GDM1 (cell line): Measurements from ENCODE around the gene KCP.
A peak's percentile ranks its signal among the peaks of the same experiment; 100 is the strongest.

Experiments used
- DNase-seq: peaks from one replicate; lab custom pipeline; 2025; lab: John Stamatoyannopoulos, UW

The KCP gene

GRCh38 chr7:128906766-128907559, 3.5 kb downstream of the KCP start:
- DNase-seq = no peak

DNA sequence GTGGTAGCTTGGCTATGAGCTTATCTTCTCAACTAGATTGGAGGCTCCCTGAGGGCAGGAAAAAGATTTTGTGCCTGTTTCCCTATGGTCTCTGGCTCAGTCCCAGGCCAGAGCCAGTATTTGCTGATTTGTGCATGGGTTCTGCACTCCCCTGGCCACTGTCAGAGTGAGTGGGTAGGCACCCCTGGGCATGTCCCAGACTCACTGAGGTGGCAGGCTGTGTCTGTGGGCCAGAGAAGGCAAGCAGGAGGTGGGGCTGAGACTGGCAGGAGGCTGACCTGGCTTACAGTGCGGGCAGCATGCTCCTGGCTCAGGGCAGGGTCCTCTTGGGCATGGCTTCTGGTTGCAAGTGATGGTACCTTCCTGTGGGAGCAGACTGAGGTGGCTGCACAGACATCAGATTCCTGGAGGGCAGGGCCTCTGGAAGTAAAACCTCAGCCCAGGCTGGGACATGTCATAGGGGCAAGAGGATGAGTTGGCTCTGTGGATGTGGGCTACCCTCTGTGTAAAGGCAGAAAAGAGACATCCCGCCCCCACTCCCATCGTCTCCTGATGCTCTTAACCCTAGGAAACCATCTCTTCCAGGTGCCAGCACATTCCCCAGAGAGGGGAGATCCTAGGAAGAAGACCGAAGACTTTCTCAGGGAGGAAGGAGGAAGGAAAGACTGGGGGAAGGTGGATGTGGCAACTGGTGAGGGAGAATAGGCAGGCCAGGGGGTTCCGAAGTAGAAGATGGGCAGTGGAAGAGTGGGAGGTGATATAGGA, 4.3 kb downstream of the KCP start:
- no peak for DNase-seq

DNA sequence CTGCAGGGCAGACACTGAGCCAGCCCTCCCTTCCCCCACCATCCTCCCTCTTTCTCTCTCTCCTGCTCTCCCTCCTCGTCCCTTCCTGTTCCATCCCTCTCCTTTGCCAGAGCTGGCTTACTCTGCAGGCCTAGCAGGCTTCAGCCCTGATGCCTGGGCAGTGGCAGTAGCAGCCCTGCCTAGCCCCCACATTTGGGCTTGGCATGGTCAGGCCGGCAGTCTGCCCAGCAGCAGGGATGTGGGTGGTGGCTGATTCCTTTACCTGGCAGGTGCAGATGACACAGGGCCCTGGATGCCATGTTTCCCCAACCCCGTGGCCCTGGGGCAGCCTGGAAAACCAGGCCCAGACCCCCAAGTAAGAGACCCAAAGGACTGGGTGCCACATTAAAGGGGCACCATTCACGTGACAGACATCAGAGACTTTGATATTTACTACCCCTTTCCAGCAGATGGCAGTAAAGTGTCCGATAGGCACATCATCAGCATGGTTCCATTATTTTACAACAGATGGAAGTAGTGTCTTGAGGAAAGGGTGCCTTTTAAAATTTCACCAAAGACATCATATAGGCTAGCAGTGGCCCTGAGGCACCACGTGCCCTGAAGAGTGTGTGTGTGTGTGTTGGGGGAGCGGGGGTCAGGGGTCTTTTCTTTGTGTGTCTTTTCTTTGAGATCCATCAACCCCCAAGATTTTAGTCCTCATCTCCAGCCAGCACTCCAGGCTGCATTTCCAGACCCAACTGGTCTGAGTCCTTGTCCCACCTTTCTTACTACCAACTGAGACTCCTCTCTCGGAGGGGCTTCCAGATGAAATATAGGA, 5.9 kb downstream of the KCP start:
- peak; percentile 50 for DNase-seq

- no peak for DNase-seq
Measured at GRCh38 chr7:128903621-128904361, 6.7 kb downstream of the KCP start.

DNA sequence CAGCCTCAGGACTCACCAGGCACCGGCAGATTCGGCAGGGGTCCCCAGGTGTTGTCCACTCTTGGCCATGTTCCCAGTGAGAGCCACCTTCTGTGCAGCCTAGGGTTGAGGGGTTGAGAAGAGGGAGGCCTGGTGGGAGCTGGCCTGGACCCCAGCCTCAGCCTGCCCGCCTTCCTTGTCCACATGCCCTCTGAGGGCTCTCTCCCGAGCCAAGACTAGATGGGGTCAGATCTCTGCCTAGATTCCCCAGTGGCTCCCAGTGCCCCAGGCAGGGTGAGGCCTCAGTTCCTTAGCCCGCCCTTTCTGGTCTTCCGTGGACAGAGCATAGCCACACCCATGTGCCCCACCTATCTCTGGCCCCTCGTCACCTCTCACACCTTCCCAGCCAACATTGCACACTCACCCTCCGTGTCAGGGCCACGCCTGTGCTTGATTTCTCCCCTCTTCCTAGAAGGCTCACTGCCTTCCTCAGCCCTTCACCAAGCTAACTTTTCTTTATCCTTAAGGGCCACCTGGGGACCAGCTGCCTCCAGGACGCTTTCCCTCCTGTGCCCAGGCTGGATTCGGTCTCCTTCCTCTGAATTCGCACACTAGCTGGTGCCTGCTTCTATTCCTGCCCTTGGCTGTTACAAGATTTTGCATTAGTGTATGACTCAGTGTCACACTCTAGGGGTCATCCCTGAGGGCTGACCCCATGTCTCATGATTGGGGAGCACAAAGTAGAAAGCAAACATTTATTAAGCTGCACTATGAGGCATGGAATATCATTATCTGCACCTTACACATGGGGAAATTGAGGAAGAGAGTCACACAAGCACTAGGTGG, 7.5 kb downstream of the KCP start:
- DNase-seq = no peak

DNA sequence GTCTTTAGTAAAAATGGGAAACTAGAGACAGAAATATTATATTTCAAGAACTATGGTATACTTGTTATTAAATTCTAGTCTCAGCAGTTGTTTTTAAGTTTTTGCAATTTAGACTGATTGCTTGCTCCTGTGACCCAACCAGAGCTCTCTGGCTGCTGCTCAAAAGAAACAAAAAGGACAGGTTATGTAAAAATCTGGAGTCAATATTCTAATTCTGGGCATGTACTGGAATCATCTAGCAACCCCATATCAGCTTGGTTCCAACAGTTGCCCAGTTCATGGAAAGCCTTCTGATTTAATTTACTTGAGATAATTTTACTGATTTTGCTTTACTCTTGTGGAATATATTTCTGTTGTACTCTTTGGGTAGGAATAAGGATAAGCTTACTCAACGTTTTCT, 10.3 kb downstream of the KCP start:
- no peak for DNase-seq

DNA sequence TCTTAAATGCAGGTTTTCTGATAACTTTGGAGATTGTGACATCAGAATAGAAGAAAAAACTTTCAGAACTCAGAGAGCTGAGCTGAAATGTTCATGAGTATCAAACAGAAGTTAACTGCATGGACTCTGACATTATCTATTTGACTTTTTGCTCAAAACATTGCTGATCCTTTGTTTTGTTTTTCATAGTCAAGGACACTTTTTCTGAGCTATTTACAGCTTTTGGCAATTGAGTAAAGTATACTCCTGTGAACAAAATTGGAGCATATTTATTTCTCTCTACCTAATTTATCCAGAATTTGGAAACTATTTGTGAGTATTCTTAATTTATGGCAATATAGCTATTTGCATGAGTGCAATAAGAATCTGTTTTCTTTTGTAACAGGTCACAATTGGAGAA, 11.1 kb downstream of the KCP start:
- DNase-seq = no peak

DNA sequence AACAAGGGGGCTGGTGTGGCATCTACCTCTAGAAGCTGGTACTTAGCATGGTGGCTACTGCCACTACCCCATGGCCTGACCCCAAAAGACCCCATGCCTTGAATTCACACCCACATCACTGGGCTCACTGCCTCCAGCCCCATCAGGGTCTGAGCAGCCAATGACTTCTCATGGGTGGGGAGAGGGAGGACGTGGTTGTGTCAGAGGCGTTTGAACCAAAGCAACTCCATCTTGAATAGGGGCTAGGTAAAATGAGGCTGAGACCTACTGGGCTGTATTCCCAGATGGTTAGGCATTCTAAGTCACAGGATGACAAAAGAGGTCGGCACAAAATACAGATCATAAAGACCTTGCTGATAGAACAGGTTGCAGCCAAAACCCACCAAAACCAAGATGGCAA, 15.2 kb downstream of the KCP start:
- DNase-seq = no peak

DNA sequence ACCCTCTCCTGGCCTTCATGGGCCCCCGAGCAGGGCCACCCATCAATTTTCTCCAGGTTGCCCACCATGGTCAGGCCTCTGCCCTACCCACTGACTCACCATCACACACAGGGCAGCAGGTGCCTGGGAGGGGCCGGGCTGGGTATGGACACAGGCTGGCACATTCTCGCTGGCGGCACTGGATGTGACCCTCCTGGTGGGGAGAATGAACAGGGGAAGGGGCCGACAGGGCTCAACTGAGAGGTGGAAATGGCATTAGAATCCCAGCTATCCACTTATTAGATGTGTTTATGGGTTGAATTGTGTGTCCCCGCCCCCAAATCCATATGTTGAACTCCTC, 16.4 kb downstream of the KCP start:
- no peak for DNase-seq

DNA sequence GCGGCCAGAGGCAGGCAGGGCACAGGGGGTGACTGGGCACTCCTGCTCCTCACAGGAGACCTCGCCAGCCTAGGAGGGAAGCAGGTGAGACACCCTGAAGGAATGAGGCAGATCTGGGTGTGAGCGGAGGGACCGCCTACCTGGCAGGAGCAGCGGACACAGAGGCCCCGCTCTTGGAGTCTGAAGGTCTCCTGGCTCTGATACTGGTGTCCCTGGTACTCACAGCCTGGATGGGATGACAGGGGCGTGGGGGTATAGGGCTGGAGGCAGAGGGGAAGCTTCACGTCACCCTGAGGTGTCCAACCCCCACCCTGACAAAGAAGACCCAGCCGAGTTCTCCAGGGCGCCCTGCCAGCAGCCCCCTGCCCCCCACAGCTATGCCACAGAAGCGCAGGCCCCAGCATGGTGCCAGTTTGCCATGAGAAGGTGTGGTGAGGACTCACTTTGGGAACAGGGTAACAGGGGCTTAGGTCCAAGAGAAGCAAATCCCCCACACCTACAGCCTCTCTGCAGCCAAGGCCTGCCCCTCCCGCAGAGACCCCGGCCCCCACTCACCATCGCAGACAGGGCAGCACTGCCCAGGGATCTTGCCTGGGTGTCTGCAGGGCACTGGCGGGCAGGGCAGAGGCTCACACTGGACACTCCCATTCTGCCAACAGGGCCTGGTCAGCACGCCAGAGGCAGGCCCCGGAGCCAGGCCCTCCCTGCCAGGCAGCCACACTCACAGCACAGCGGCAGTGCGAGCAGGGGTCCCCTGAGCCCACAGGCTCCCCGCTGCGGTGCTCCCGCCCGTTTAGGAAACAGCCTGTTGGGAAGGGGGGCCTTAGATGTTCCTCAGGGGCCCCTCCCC, 17.0 kb downstream of the KCP start:
- DNase-seq = no peak

DNA sequence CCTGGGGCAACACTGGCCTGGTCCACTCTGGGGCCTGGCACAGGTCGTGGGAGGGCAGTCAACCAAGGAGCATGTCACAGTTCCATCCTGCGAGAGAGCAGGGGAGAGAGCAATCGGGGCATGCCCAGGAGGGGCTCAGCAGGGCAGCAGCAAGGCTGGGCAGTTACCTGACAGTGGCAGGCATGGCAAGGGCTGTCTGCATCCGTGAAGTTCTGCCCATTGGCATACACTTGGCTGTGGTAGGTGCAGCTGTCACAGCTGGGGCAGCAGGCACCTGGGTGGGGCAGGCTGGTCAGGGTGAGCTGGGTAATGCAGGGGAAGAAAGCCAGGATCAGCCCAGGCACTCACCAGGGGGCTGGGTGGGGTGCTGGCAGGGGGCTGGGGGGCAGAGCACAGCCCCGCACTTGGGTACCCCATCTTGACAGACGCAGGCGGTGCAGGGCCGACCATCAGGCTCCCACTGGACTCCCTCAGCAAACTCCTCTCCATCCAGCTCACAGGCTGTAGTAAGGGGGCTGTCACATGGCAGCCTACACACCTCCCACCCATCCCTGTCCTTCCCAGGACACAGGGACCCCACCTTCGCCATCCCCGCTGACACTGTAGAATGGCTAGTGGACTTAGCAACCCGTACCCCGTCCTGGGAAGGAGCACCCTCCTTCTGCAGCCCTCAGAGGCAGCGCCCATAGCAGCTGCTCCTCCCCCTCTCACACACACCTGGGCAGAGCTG, 17.8 kb downstream of the KCP start:
- no peak for DNase-seq

- no peak for DNase-seq
Measured at GRCh38 chr7:128891942-128892269, 18.6 kb downstream of the KCP start.

DNA sequence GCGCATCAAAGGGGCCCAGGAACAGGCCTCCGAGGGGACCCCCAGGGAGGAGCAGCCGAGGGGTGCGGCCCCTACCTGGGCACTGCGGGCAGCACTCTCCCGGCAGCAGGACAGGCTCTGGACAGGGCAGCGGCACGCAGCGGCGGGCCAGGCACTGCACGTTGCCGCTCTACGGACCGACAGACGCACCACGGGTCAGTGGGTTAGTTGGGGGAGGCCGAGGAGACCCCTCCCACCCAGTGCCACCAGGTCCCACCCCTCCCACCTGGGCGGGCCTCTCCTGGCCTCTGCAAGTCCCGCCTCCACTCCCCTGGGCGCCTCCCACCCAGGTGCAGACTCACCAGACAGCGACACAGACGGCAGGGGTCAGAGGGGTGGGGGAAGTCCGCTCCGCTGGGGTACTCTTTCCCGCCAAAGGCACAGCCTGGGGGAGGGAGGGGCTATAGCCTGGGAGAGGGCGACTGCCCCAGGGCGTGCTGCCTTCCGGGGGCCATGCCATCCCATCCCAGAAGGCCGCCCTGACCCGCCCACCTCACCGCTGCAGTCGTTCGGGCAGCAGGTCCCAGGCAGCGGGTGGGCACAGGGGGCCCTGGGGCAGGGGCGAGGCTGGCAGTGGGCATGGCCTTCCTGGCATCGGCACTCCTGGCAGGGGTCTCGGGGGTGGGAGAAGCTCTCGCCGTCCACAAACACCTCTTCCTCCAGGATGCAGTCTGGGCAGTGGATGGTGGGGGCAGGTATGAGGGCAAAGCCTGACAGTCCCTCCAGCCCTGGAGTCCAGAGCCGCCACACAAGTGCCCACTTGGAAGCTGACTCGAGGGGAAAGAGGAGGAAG, 19.2 kb downstream of the KCP start:
- DNase-seq = no peak

GRCh38 chr7:128890306-128891109, 20.0 kb downstream of the KCP start:
- no peak for DNase-seq

- DNase-seq = no peak
Measured at GRCh38 chr7:128889121-128889520, 21.4 kb downstream of the KCP start.

DNA sequence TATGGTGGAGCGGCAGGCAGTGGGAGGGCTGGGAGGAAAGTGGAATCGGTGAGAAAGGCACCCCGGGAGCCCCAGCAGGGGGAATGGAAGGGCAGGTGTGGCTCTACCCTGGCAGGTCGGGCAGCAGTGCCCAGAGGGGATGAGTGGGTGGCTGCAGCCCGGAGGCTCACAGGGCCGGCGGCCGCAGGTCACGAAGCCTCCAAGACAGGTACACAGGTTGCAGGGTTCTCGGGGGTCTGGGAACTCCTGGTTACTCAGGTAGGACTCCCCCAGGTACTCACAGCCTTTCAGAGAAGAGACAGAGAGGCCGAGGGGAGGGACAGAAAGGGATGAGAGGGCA, 21.8 kb downstream of the KCP start:
- DNase-seq = no peak

GRCh38 chr7:128888039-128888755, 22.3 kb downstream of the KCP start:
- no peak for DNase-seq
